GM12878 (cell line): ENCODE measurements around the gene EEF1AKMT2. TPM values are rescaled to one million over a fixed set of nuclear protein-coding genes. Genes with fewer than 3 reads are reported as not detected.

ENCODE experiments used
- ATAC-seq: fragments of 200-7000 bp; cut with Tn5 transposase; 3 replicates; pipeline ENCODE4 v1.9.1; 2020; ENCODE audit warnings: mild to moderate bottlenecking, moderate library complexity
- BruUV-seq: library from RNA; stranded (reverse); fragments of 400-500 nt; replicated peaks from 2 replicates; lab custom pipeline; 2021; lab: Mats Ljungman, UMichigan
- CTCF ChIA-PET: fragments of 300-600 bp; sonication (Branson Sonifier 250); formaldehyde crosslinking; extraction: SDS; loops from one replicate; lab custom pipeline; 2021; ENCODE audit warnings: inconsistent platforms; lab: Yijun Ruan, JAX
- POLR2A ChIA-PET: fragments of 350-600 bp; formaldehyde crosslinking; extraction: SDS; loops from one replicate; lab custom pipeline; 2021; ENCODE audit warnings: inconsistent platforms; lab: Charles Lee
- RAD21 ChIA-PET: fragments of 300-600 bp; sonication (Branson Sonifier 250); formaldehyde crosslinking; loops from one replicate; lab custom pipeline; 2023; ENCODE audit warnings: antibody characterized with exemption; ENCODE audit not compliant: unreplicated experiment; lab: Charles Lee
- SMC1A ChIA-PET: fragments of 300-600 bp; sonication (Branson Sonifier 250); formaldehyde crosslinking; loops from one replicate; lab custom pipeline; 2023; ENCODE audit not compliant: unreplicated experiment, uncharacterized antibody; lab: Charles Lee
- DNase-seq: peaks from one replicate; pipeline ENCODE4 v3.0.0-alpha.2; 2011; ENCODE audit warnings: low read depth, low spot score
- FAIRE-seq: peaks from 3 replicates; lab custom pipeline; 2011; peaks lifted over from hg19 to GRCh38; lab: Jason Lieb, UNC
- H2AFZ ChIP-seq: 2 replicates; pipeline ENCODE4 v1.6.0; 2011; ENCODE audit warnings: low read depth, low read length, control low read depth; ENCODE audit not compliant: control insufficient read depth
- H3K27ac ChIP-seq: 2 replicates; pipeline ENCODE4 v1.5.1; 2011; ENCODE audit warnings: control low read depth; ENCODE audit not compliant: control insufficient read depth, insufficient read depth
- H3K27me3 ChIP-seq, 2 experiments: replicated peaks in 1 of 2; 2 replicates each; pipeline versions ENCODE4 v1.6.0 to v1.6.1; 2011; ENCODE audit warnings: low read length in 1 of 2; ENCODE audit not compliant: control insufficient read depth in 2 of 2, insufficient read depth in 2 of 2
- H3K36me3 ChIP-seq, 2 experiments: 2 replicates each; pipeline ENCODE4 v1.5.1; 2011; ENCODE audit warnings: low read length in 1 of 2; ENCODE audit not compliant: control insufficient read depth in 2 of 2, insufficient read depth in 2 of 2
- H3K4me1 ChIP-seq: 2 replicates; pipeline ENCODE4 v1.6.1; 2011; ENCODE audit warnings: mild to moderate bottlenecking, low read length, moderate library complexity, mixed read lengths; ENCODE audit not compliant: control insufficient read depth, insufficient read depth
- H3K4me2 ChIP-seq: 2 replicates; pipeline ENCODE4 v1.6.0; 2011; ENCODE audit warnings: control low read depth; ENCODE audit not compliant: control insufficient read depth, insufficient read depth
- H3K4me3 ChIP-seq: fragments of 200-600 bp; sonication (generic); 2 replicates; pipeline ENCODE4 v1.5.1; 2016
- H3K79me2 ChIP-seq: 2 replicates; pipeline ENCODE4 v1.6.0; 2011; ENCODE audit warnings: low read length; ENCODE audit not compliant: control insufficient read depth, insufficient read depth
- H3K9ac ChIP-seq: 2 replicates; pipeline ENCODE4 v1.8.0; 2011; ENCODE audit warnings: low read length, control low read depth, mixed read lengths; ENCODE audit not compliant: control insufficient read depth, insufficient read depth
- H3K9me3 ChIP-seq: replicated peaks from 3 replicates; pipeline ENCODE4 v1.5.1; 2011; ENCODE audit warnings: mild to moderate bottlenecking, low read length; ENCODE audit not compliant: control insufficient read depth, insufficient read depth
- H4K20me1 ChIP-seq: 2 replicates; pipeline ENCODE4 v1.6.0; 2011; ENCODE audit not compliant: control insufficient read depth, insufficient read depth
- BCL11A ChIP-seq: IDR thresholded peaks from 2 replicates; pipeline ENCODE4 v1.6.1; 2011; ENCODE audit warnings: low read depth, low read length
- CREM ChIP-seq: IDR thresholded peaks from 2 replicates; pipeline ENCODE4 v1.6.1; 2014; ENCODE audit warnings: antibody characterized with exemption, low read depth
- FOS ChIP-seq: IDR thresholded peaks from 3 replicates; pipeline ENCODE4 v1.6.1; 2011; ENCODE audit warnings: borderline replicate concordance; ENCODE audit not compliant: insufficient read length; ENCODE audit errors: extremely low read depth
- LARP7 ChIP-seq: fragments of 450-650 bp; IDR thresholded peaks from 2 replicates; pipeline ENCODE4 v1.6.1; 2017; ENCODE audit warnings: mild to moderate bottlenecking
- WGBS: methylation state at CpG from one replicate; pipeline ENCODE4 v1.1.6; 2016; ENCODE audit warnings: low lambda C conversion rate; ENCODE audit not compliant: insufficient replicate concordance, insufficient coverage; ENCODE audit errors: missing lambda C conversion rate; 5-methylcytosine and 5-hydroxymethylcytosine counted together
- in situ Hi-C: fragments of 300-500 bp; cut with MboI; formaldehyde crosslinking; loops from 9 replicates; pipeline ENCODE4 v1.14.3; 2018; ENCODE audit warnings: mixed read lengths
- intact Hi-C: fragments of 100-400 bp; cut with micrococcal nuclease; formaldehyde crosslinking; loops from one replicate; pipeline ENCODE4 v1.14.2; 2022; ENCODE audit not compliant: unreplicated experiment
- polyA plus RNA-seq, 11 experiments: library from polyadenylated mRNA; depleted of rRNA in 4 of 11; unstranded in 6 of 11; stranded (reverse) in 5 of 11; fragments of >200 nt; fragmentation: Nextera tagmentation in 4 of 11; fragmentation: Illumina TruSeq in 1 of 11; extraction: Ambion mirVana in 4 of 11; extraction: Trizol in 1 of 11; gene quantifications; 1 replicate in 1 of 11; 2 replicates in 10 of 11; pipeline versions ENCODE4 v1.2.1 to v1.2.3, GENCODE V29; 2011 to 2016; ENCODE audit warnings: inconsistent platforms in 2 of 11, missing spikeins in 2 of 11, low read depth in 1 of 11
- total RNA-seq, 4 experiments: library from RNA; depleted of rRNA in 3 of 4; stranded (reverse); fragments of >200 nt in 3 of 4; fragmentation: Illumina TruSeq in 1 of 4; extraction: Trizol in 1 of 4; gene quantifications; 2 replicates each; pipeline versions ENCODE4 v1.2.1 to v1.2.3, GENCODE V29; 2013 to 2021
- TF ChIP-seq, protein P1 (sequence below): fragments of 450-650 bp; IDR thresholded peaks from 2 replicates; pipeline ENCODE4 v1.6.1; 2017; ENCODE audit warnings: mild to moderate bottlenecking
- TF ChIP-seq, protein P2 (sequence below): IDR thresholded peaks from 2 replicates; pipeline ENCODE4 v1.6.1; 2012; ENCODE audit warnings: improper control_type of control experiment, low read depth, low read length; ENCODE audit not compliant: insufficient replicate concordance
- TF ChIP-seq, protein P3 (sequence below), 3 experiments: IDR thresholded peaks in 2 of 3; conservative IDR thresholded peaks in 1 of 3; 2 replicates each; pipeline ENCODE4 v1.5.1; 2011; ENCODE audit warnings: low read depth in 3 of 3, low read length in 3 of 3, mild to moderate bottlenecking in 3 of 3, control low read depth in 2 of 3, moderate library complexity in 2 of 3, inconsistent platforms in 1 of 3, mixed read lengths in 1 of 3; ENCODE audit not compliant: control insufficient read depth in 2 of 3, insufficient read depth in 1 of 3; ENCODE audit errors: extremely low read depth in 1 of 3

The EEF1AKMT2 gene
- total and polyA plus RNA-seq, 10 of the 15 experiments (the other 5 are each of a cell fraction or from before 2014, with no cell fraction given), result 9.1 to 29.3 (median 23.6) TPM

DNA sequence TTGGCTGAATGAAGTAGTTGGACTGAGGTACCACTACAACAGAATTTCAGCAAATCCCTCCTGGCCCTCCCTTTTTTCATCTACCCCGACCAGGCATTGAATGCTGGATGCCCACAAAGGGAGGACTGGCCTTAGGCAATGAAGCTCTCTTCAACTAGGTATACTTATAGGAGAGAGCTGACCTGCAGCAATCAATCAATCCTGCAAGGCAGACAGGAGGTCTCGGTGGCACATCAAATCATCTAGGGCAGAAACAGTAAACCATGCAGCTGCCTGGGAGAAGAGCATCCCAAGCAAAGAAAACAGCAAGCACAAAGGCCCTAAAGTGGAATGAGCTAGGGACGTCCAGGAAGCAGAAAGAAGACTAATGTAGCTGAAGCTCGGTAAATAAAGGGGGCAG is 7.5 kb upstream of the EEF1AKMT2 start:
- BruUV-seq, result no TSS peak
- Histone ChIP-seq H3K36me3 (no peaks in the 10 kb centered on the region), H3K4me3 (no peak overlapping the region), H3K4me2 (no peak overlapping the region), H3K27ac (no peak overlapping the region), H3K9ac (no peak overlapping the region), H3K9me3 (no peaks in the 10 kb centered on the region), H4K20me1 (no peaks in the 10 kb centered on the region), H3K79me2 (peaks cover 22% of the 10 kb centered on the region), H3K27me3 (no peaks in the 10 kb centered on the region), H3K4me1 (no peaks in the 10 kb centered on the region), H2AFZ (no peak overlapping the region)
- no peak for TF ChIP-seq FOS
- TF ChIP-seq CREM, result no peak
- TF ChIP-seq, protein P1, sequence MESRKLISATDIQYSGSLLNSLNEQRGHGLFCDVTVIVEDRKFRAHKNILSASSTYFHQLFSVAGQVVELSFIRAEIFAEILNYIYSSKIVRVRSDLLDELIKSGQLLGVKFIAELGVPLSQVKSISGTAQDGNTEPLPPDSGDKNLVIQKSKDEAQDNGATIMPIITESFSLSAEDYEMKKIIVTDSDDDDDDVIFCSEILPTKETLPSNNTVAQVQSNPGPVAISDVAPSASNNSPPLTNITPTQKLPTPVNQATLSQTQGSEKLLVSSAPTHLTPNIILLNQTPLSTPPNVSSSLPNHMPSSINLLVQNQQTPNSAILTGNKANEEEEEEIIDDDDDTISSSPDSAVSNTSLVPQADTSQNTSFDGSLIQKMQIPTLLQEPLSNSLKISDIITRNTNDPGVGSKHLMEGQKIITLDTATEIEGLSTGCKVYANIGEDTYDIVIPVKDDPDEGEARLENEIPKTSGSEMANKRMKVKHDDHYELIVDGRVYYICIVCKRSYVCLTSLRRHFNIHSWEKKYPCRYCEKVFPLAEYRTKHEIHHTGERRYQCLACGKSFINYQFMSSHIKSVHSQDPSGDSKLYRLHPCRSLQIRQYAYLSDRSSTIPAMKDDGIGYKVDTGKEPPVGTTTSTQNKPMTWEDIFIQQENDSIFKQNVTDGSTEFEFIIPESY, result no peak
- no peak for TF ChIP-seq BCL11A
- TF ChIP-seq, protein P2, sequence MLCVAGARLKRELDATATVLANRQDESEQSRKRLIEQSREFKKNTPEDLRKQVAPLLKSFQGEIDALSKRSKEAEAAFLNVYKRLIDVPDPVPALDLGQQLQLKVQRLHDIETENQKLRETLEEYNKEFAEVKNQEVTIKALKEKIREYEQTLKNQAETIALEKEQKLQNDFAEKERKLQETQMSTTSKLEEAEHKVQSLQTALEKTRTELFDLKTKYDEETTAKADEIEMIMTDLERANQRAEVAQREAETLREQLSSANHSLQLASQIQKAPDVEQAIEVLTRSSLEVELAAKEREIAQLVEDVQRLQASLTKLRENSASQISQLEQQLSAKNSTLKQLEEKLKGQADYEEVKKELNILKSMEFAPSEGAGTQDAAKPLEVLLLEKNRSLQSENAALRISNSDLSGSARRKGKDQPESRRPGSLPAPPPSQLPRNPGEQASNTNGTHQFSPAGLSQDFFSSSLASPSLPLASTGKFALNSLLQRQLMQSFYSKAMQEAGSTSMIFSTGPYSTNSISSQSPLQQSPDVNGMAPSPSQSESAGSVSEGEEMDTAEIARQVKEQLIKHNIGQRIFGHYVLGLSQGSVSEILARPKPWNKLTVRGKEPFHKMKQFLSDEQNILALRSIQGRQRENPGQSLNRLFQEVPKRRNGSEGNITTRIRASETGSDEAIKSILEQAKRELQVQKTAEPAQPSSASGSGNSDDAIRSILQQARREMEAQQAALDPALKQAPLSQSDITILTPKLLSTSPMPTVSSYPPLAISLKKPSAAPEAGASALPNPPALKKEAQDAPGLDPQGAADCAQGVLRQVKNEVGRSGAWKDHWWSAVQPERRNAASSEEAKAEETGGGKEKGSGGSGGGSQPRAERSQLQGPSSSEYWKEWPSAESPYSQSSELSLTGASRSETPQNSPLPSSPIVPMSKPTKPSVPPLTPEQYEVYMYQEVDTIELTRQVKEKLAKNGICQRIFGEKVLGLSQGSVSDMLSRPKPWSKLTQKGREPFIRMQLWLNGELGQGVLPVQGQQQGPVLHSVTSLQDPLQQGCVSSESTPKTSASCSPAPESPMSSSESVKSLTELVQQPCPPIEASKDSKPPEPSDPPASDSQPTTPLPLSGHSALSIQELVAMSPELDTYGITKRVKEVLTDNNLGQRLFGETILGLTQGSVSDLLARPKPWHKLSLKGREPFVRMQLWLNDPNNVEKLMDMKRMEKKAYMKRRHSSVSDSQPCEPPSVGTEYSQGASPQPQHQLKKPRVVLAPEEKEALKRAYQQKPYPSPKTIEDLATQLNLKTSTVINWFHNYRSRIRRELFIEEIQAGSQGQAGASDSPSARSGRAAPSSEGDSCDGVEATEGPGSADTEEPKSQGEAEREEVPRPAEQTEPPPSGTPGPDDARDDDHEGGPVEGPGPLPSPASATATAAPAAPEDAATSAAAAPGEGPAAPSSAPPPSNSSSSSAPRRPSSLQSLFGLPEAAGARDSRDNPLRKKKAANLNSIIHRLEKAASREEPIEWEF, result no peak
- TF ChIP-seq LARP7, result no peak
- TF ChIP-seq, protein P3, sequence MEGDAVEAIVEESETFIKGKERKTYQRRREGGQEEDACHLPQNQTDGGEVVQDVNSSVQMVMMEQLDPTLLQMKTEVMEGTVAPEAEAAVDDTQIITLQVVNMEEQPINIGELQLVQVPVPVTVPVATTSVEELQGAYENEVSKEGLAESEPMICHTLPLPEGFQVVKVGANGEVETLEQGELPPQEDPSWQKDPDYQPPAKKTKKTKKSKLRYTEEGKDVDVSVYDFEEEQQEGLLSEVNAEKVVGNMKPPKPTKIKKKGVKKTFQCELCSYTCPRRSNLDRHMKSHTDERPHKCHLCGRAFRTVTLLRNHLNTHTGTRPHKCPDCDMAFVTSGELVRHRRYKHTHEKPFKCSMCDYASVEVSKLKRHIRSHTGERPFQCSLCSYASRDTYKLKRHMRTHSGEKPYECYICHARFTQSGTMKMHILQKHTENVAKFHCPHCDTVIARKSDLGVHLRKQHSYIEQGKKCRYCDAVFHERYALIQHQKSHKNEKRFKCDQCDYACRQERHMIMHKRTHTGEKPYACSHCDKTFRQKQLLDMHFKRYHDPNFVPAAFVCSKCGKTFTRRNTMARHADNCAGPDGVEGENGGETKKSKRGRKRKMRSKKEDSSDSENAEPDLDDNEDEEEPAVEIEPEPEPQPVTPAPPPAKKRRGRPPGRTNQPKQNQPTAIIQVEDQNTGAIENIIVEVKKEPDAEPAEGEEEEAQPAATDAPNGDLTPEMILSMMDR (IDR thresholded peaks at IDR 0.05 in 2 of 3, conservative IDR thresholded peaks at IDR 0.05 in 1 of 3; ENCODE audit: control insufficient read depth in 2 of 3, extremely low read depth in 1 of 3, insufficient read depth in 1 of 3, low read depth in 3 of 3, low read length in 3 of 3), result no peak
- in situ Hi-C loops (no loop called here), intact Hi-C loops (no loop called here)
- ChIA-PET RAD21 (interaction anchor here (1.1 kb wide), 1 partner anchor 58 kb away, joined by 3 read pairs; no protein-coding TSS in a partner anchor), SMC1A (interaction anchor here (1.0 kb wide), 1 partner anchor 8 kb away, joined by 3 read pairs; no protein-coding TSS in a partner anchor), POLR2A (no interaction called here), CTCF (interaction anchor here (1.0 kb wide), 1 partner anchor 58 kb away, joined by 3 read pairs; no protein-coding TSS in a partner anchor)
- WGBS, result 4% methylated on average over 4 of the region's 4 CpGs
- no peak for ATAC-seq
- DNase-seq, result no peak
- no peak for FAIRE-seq
